Osteoblast (primary cell): Measurements from ENCODE around the gene SPOCD1. TPM values are rescaled to one million over a fixed set of nuclear protein-coding genes. Genes with fewer than 3 reads are reported as not detected.

Source experiments
- DNase-seq: peaks from one replicate; pipeline ENCODE4 v3.0.0; 2011; ENCODE audit warnings: low spot score, mixed read lengths; ENCODE audit not compliant: insufficient read length; ENCODE audit errors: missing footprints
- H2AFZ ChIP-seq: 2 replicates; pipeline ENCODE4 v1.6.0; 2011; ENCODE audit warnings: mild to moderate bottlenecking, low read length
- H3K27ac ChIP-seq: 2 replicates; pipeline ENCODE4 v1.5.1; 2011; ENCODE audit warnings: mild to moderate bottlenecking, low read depth, low read length, moderate library complexity
- H3K27me3 ChIP-seq: 2 replicates; pipeline ENCODE4 v1.6.0; 2012; ENCODE audit warnings: mild to moderate bottlenecking, control low read depth, inconsistent platforms, low read length, moderate library complexity; ENCODE audit not compliant: insufficient read depth
- H3K36me3 ChIP-seq: 2 replicates; pipeline ENCODE4 v1.5.1; 2011; ENCODE audit warnings: mild to moderate bottlenecking, low read length, control low read depth, moderate library complexity; ENCODE audit not compliant: insufficient read depth
- H3K4me1 ChIP-seq: 2 replicates; pipeline ENCODE4 v1.5.1; 2011; ENCODE audit warnings: mild to moderate bottlenecking, low read length, control low read depth, moderate library complexity; ENCODE audit not compliant: insufficient read depth
- H3K4me2 ChIP-seq: 2 replicates; pipeline ENCODE4 v1.6.0; 2011; ENCODE audit warnings: mild to moderate bottlenecking, low read length; ENCODE audit not compliant: insufficient read depth
- H3K4me3 ChIP-seq: fragments of 200-600 bp; sonication (generic); 3 replicates; pipeline ENCODE4 v1.5.1; 2012; ENCODE audit warnings: mild to moderate bottlenecking, low read length, inconsistent platforms; ENCODE audit not compliant: insufficient read depth
- H3K79me2 ChIP-seq: 2 replicates; pipeline ENCODE4 v1.6.0; 2012; ENCODE audit warnings: mild to moderate bottlenecking, low read length, control low read depth, inconsistent platforms; ENCODE audit not compliant: insufficient read depth
- H3K9me3 ChIP-seq: 2 replicates; pipeline ENCODE4 v1.5.1; 2011; ENCODE audit warnings: low read depth, low read length, control low read depth
- H4K20me1 ChIP-seq: 2 replicates; pipeline ENCODE4 v1.6.0; 2012; ENCODE audit warnings: mild to moderate bottlenecking, low read length, control low read depth; ENCODE audit not compliant: insufficient read depth
- CTCF ChIP-seq: IDR thresholded peaks from 2 replicates; pipeline ENCODE4 v1.5.1; 2011; ENCODE audit warnings: mild to moderate bottlenecking, low read depth, low read length, moderate library complexity; ENCODE audit errors: extremely low read depth
- total RNA-seq: library from RNA; depleted of rRNA; stranded (reverse); fragments of >200 nt; gene quantifications from 2 replicates; pipeline ENCODE4 v1.2.3, GENCODE V29; 2012

The SPOCD1 gene
- total RNA-seq, 1 donor: 58.6 TPM

- Histone ChIP-seq H3K4me3 (no peak overlapping the region), H3K4me1 (no peaks in the 10 kb centered on the region), H3K4me2 (no peak overlapping the region), H3K36me3 (no peaks in the 10 kb centered on the region), H3K79me2 (no peaks in the 10 kb centered on the region), H3K27me3 (peaks cover 4% of the 10 kb centered on the region), H4K20me1 (no peaks in the 10 kb centered on the region), H2AFZ (no peak overlapping the region), H3K27ac (no peak overlapping the region), H3K9me3 (no peaks in the 10 kb centered on the region)
- DNase-seq: peak; percentile 50
- no peak for TF ChIP-seq CTCF
Measured at GRCh38 chr1:31782421-31783410, 33.1 kb downstream of the SPOCD1 start.

- no peaks in the 10 kb centered on the region for H4K20me1 ChIP-seq
- no peaks in the 10 kb centered on the region for H3K36me3 ChIP-seq
- H2AFZ ChIP-seq: no peak overlapping the region
- TF ChIP-seq CTCF: no peak
- H3K27me3 ChIP-seq: peaks cover 8% of the 10 kb centered on the region
- no peaks in the 10 kb centered on the region for H3K4me1 ChIP-seq
- no peaks in the 10 kb centered on the region for H3K79me2 ChIP-seq
- peak; percentile 37 for DNase-seq
- no peak overlapping the region for H3K4me2 ChIP-seq
- H3K9me3 ChIP-seq: no peaks in the 10 kb centered on the region
- H3K4me3 ChIP-seq: no peak overlapping the region
- H3K27ac ChIP-seq: no peak overlapping the region
Measured at GRCh38 chr1:31781756-31782371, 34.0 kb downstream of the SPOCD1 start.

- no peak overlapping the region for H3K27ac ChIP-seq
- no peaks in the 10 kb centered on the region for H3K79me2 ChIP-seq
- TF ChIP-seq CTCF: no peak
- H3K4me1 ChIP-seq: no peaks in the 10 kb centered on the region
- H3K4me2 ChIP-seq: no peak overlapping the region
- peaks cover 8% of the 10 kb centered on the region for H3K27me3 ChIP-seq
- no peaks in the 10 kb centered on the region for H4K20me1 ChIP-seq
- no peaks in the 10 kb centered on the region for H3K9me3 ChIP-seq
- no peaks in the 10 kb centered on the region for H3K36me3 ChIP-seq
- peak; percentile 44 for DNase-seq
- H3K4me3 ChIP-seq: no peak overlapping the region
- no peak overlapping the region for H2AFZ ChIP-seq
Measured at GRCh38 chr1:31781138-31781755, 34.6 kb downstream of the SPOCD1 start.
